ENCODE measurements around the gene ADGRG6. TPM values are rescaled to one million over a fixed set of nuclear protein-coding genes. Genes with fewer than 3 reads are reported as not detected.

ADGRG6 gene
- total and polyA plus RNA-seq, 9 of the 15 experiments (the other 6 are each of a cell fraction or from before 2014, with no cell fraction given): under 0.01 to 0.11 (median 0.05) TPM; not detected in 5

DNA sequence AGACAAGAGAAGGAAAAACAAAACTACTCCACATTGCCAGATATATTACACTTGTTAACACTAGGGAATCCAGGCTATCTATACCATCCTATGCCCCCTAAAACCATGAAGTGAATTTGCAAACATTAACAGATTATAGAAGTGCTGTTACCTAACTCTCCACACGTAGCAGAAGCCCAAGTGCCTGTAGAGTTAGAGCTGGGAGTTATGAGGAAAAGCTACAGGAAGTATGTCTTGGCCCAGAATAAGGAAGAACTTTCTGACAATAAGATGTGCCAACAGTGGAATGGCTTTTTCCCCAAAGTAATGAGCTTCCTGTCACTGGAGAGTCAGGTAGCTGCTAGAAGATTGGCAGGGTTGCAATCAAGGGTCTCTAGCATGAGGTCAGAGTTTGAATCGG is 32.5 kb downstream of the ADGRG6 start:
- DNase-seq (ENCODE audit: extremely low read depth in 1 of 4, low spot score in 3 of 4): no peak
- H3K27me3 ChIP-seq (ENCODE audit: control insufficient read depth in 2 of 2, insufficient read depth in 2 of 2, low read length in 2 of 2): no peaks in the 10 kb centered on the region
- H3K79me2 ChIP-seq (ENCODE audit: control insufficient read depth, insufficient read depth, low read length): no peaks in the 10 kb centered on the region
- H3K27ac ChIP-seq (ENCODE audit: extremely low read depth, low read depth, low read length): no peak overlapping the region
- intact Hi-C loops (cut with micrococcal nuclease): no loop called here
- no TSS peak for BruUV-seq (replicated peaks)
- H3K4me3 ChIP-seq: no peak overlapping the region
- no peaks in the 10 kb centered on the region for H3K9me1 ChIP-seq (ENCODE audit: control insufficient read depth, insufficient read depth, low read length)
- H2AFZ ChIP-seq (ENCODE audit: low read depth, low read length): no peak overlapping the region
- no peak overlapping the region for H3K9ac ChIP-seq (ENCODE audit: insufficient read depth in 1 of 2, low read depth in 2 of 2, low read length in 2 of 2)
- TF ChIP-seq ZNF133 (CRISPR knock-in tag; IDR thresholded peaks at IDR 0.05) (no peak), PPARD (CRISPR knock-in tag; IDR thresholded peaks at IDR 0.05) (no peak)
- H3K4me2 ChIP-seq (ENCODE audit: insufficient read depth, low read length): no peak overlapping the region
- FAIRE-seq: no peak
- WGBS (ENCODE audit: insufficient coverage, low coverage, missing lambda C conversion rate): 0% methylated on average over 2 of the region's 2 CpGs
- CTCF ChIA-PET (ENCODE audit: low intra/inter-chr PET ratio): no interaction called here
- POLR2A ChIA-PET: no interaction called here
- no peaks in the 10 kb centered on the region for H3K4me1 ChIP-seq (replicated peaks in 1 of 2; ENCODE audit: control insufficient read depth in 2 of 2, insufficient read depth in 2 of 2, low read length in 2 of 2)
- H4K20me1 ChIP-seq (replicated peaks; ENCODE audit: control insufficient read depth, insufficient read depth, low read length): no peaks in the 10 kb centered on the region
- no peak for ATAC-seq
- in situ Hi-C loops (cut with MboI): no loop called here
- no peaks in the 10 kb centered on the region for H3K36me3 ChIP-seq (ENCODE audit: control insufficient read depth, insufficient read depth, low read length)
- H3K9me3 ChIP-seq (replicated peaks; ENCODE audit: control insufficient read depth, insufficient read depth, low read depth, low read length): no peaks in the 10 kb centered on the region

DNA sequence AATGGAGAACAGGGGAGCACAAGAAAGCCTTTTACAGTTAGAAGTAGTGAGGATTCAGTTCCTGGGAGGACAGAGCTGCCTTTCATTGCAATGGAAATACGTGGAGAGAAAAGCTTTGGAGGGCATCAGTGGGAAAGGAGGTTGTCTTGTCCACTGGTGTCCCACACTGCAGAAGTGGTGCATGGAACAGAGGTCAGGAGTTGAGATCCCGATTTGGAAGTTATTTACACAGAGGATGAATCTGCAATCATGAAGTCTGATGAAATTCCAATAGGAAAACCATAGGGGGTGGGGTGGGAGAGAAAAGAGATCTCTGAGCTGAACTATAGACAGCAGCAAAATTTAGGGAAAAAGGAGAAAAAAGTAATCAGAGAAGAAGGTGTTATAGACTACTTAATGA is 33.6 kb downstream of the ADGRG6 start:
- CTCF ChIA-PET (ENCODE audit: low intra/inter-chr PET ratio): no interaction called here
- Histone ChIP-seq H3K4me2 (ENCODE audit: insufficient read depth, low read length) (no peak overlapping the region), H2AFZ (ENCODE audit: low read depth, low read length) (no peak overlapping the region), H3K4me3 (no peak overlapping the region), H3K9me3 (replicated peaks; ENCODE audit: control insufficient read depth, insufficient read depth, low read depth, low read length) (no peaks in the 10 kb centered on the region), H3K27ac (ENCODE audit: extremely low read depth, low read depth, low read length) (no peak overlapping the region), H3K9ac (ENCODE audit: insufficient read depth in 1 of 2, low read depth in 2 of 2, low read length in 2 of 2) (no peak overlapping the region), H3K4me1 (replicated peaks in 1 of 2; ENCODE audit: control insufficient read depth in 2 of 2, insufficient read depth in 2 of 2, low read length in 2 of 2) (no peaks in the 10 kb centered on the region), H3K36me3 (ENCODE audit: control insufficient read depth, insufficient read depth, low read length) (no peaks in the 10 kb centered on the region), H3K79me2 (ENCODE audit: control insufficient read depth, insufficient read depth, low read length) (no peaks in the 10 kb centered on the region), H4K20me1 (replicated peaks; ENCODE audit: control insufficient read depth, insufficient read depth, low read length) (no peaks in the 10 kb centered on the region), H3K27me3 (ENCODE audit: control insufficient read depth in 2 of 2, insufficient read depth in 2 of 2, low read length in 2 of 2) (no peaks in the 10 kb centered on the region), H3K9me1 (ENCODE audit: control insufficient read depth, insufficient read depth, low read length) (no peaks in the 10 kb centered on the region)
- POLR2A ChIA-PET: no interaction called here
- intact Hi-C loops (cut with micrococcal nuclease): no loop called here
- no peak for ATAC-seq
- 0% methylated on average over 2 of the region's 2 CpGs for WGBS (ENCODE audit: insufficient coverage, low coverage, missing lambda C conversion rate)
- no peak for FAIRE-seq
- BruUV-seq (replicated peaks): no TSS peak
- in situ Hi-C loops (cut with MboI): no loop called here
- no peak for DNase-seq (ENCODE audit: extremely low read depth in 1 of 4, low spot score in 3 of 4)
- TF ChIP-seq, protein P1, sequence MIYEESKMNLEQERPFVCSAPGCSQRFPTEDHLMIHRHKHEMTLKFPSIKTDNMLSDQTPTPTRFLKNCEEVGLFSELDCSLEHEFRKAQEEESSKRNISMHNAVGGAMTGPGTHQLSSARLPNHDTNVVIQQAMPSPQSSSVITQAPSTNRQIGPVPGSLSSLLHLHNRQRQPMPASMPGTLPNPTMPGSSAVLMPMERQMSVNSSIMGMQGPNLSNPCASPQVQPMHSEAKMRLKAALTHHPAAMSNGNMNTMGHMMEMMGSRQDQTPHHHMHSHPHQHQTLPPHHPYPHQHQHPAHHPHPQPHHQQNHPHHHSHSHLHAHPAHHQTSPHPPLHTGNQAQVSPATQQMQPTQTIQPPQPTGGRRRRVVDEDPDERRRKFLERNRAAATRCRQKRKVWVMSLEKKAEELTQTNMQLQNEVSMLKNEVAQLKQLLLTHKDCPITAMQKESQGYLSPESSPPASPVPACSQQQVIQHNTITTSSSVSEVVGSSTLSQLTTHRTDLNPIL (CRISPR knock-in tag; IDR thresholded peaks at IDR 0.05): no peak
- TF ChIP-seq TAL1 (IDR thresholded peaks at IDR 0.05) (no peak), HMG20B (CRISPR knock-in tag; IDR thresholded peaks at IDR 0.05) (no peak), ZNF79 (CRISPR knock-in tag; IDR thresholded peaks at IDR 0.05; ENCODE audit: low read depth) (no peak), ZNF57 (CRISPR knock-in tag; IDR thresholded peaks at IDR 0.05) (no peak), XRCC4 (IDR thresholded peaks at IDR 0.05; ENCODE audit: extremely low read depth, insufficient read depth, insufficient read length) (no peak), FOXM1 (IDR thresholded peaks at IDR 0.05; ENCODE audit: low read depth) (no peak), FOXM1 (CRISPR knock-in tag; IDR thresholded peaks at IDR 0.05; ENCODE audit: low read depth) (no peak), ZKSCAN3 (CRISPR knock-in tag; IDR thresholded peaks at IDR 0.05) (no peak), ILK (tag; IDR thresholded peaks at IDR 0.05; ENCODE audit: borderline replicate concordance, low read depth) (no peak), STAT5B (CRISPR knock-in tag; IDR thresholded peaks at IDR 0.05) (no peak)
